ENCODE measurements around the gene COL7A1. TPM values are rescaled to one million over a fixed set of nuclear protein-coding genes. Genes with fewer than 3 reads are reported as not detected.

The COL7A1 gene
- total and polyA plus RNA-seq, 2 donors (not counting 1 experiment from before 2014, with no cell fraction given) = 0.75 to 2.1 TPM

DNA sequence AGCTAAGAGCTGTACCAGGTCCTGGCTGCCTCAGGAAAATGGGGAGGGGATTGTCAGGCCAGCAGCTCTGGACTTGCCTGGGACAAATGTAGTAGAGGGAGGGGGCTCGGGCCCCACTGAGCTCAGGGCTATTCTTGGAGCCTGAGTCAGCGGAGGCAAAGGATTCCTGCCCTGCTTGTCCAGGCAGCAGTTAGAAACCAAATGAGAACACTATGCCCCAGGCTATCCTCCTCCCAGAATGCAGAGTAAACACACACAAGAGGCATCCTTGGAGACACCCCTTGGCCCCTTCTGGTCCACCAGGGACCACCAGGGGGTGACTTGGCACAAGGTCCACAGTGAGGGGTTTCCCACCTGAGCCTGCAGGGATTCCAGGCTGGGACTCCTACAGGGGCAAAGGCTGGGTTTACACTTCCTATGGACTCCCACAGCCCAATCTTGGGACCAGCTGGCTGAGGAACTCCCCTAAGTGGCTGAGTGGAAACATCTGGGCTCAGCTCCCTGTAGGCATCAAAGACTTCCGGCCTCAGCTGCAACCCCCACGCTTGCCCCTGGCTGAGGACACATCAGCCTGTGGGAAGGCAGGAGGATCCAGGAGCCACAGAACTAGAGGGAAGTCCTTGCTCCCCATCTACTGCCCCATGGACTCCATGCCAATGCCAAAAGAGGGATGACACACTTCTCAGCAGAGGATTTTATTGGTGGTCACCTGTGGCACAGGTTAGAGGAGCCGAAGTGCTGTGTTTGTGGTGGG lies 3.4 kb upstream of the COL7A1 start:
- H3K79me2 ChIP-seq (ENCODE audit: control insufficient read depth, insufficient read depth, low read length) = no peaks in the 10 kb centered on the region
- Mint-ChIP-seq H3K27ac (no peak overlapping the region), H3K9me3 (ENCODE audit: insufficient read depth) (no peaks in the 10 kb centered on the region), H3K27me3 (peaks cover 7% of the 10 kb centered on the region), H3K4me1 (peaks cover 9% of the 10 kb centered on the region), H3K4me3 (no peak overlapping the region)
- TF ChIP-seq, protein P1, sequence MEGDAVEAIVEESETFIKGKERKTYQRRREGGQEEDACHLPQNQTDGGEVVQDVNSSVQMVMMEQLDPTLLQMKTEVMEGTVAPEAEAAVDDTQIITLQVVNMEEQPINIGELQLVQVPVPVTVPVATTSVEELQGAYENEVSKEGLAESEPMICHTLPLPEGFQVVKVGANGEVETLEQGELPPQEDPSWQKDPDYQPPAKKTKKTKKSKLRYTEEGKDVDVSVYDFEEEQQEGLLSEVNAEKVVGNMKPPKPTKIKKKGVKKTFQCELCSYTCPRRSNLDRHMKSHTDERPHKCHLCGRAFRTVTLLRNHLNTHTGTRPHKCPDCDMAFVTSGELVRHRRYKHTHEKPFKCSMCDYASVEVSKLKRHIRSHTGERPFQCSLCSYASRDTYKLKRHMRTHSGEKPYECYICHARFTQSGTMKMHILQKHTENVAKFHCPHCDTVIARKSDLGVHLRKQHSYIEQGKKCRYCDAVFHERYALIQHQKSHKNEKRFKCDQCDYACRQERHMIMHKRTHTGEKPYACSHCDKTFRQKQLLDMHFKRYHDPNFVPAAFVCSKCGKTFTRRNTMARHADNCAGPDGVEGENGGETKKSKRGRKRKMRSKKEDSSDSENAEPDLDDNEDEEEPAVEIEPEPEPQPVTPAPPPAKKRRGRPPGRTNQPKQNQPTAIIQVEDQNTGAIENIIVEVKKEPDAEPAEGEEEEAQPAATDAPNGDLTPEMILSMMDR (IDR thresholded peaks at IDR 0.05) = no peak
- no peak for TF ChIP-seq EZH2 (IDR thresholded peaks at IDR 0.05; ENCODE audit: borderline replicate concordance, insufficient read depth, low read depth, low read length, poor library complexity, severe bottlenecking)
- DNase-seq (no peak), ATAC-seq (ENCODE audit: low read depth) (no peak)
- CTCF ChIA-PET = interaction anchor here (0.9 kb wide), 1 partner anchor 198 kb away, joined by 3 read pairs; no protein-coding TSS in a partner anchor
- peaks cover 0 to 55% of the 10 kb centered on the region in 2 experiments for H3K36me3 ChIP-seq (replicated peaks in 1 of 2; ENCODE audit: control extremely low read depth in 1 of 2, control insufficient read depth in 1 of 2, extremely low read depth in 1 of 2, insufficient read depth in 2 of 2, low read length in 1 of 2)
- WGBS (ENCODE audit: insufficient coverage) = 75% methylated on average over 4 of the region's 5 CpGs
- peaks cover 0 to 21% (median 6%) of the 10 kb centered on the region in 4 experiments for H3K27me3 ChIP-seq (replicated peaks in 1 of 4; ENCODE audit: control extremely low read depth in 1 of 4, control insufficient read depth in 3 of 4, insufficient read depth in 4 of 4, low read length in 3 of 4)
- no peak overlapping the region for H3K4me2 ChIP-seq (replicated peaks; ENCODE audit: low read depth, low read length, poor library complexity, severe bottlenecking)
- no peak overlapping the region for H3K27ac ChIP-seq (ENCODE audit: low read length in 2 of 2)
- POLR2A ChIA-PET = interaction anchor here (0.7 kb wide), 1 partner anchor 62 kb away, joined by 3 read pairs; no protein-coding TSS in a partner anchor
- H3K4me1 ChIP-seq (ENCODE audit: control insufficient read depth in 2 of 2, insufficient read depth in 2 of 2, low read length in 2 of 2) = peaks cover 4 to 9% of the 10 kb centered on the region in 2 donors
- no peaks in the 10 kb centered on the region for H4K20me1 ChIP-seq (ENCODE audit: control insufficient read depth, insufficient read depth, low read length, poor library complexity, severe bottlenecking)
- H3K9ac ChIP-seq (ENCODE audit: low read length) = no peak overlapping the region
- no peak overlapping the region for H2AFZ ChIP-seq (ENCODE audit: insufficient read depth, low read depth, low read length, poor library complexity, severe bottlenecking)
- intact Hi-C loops (cut with micrococcal nuclease) = no loop called here
- no peak overlapping the region for H3K4me3 ChIP-seq (ENCODE audit: control extremely low read depth in 1 of 5, extremely low read depth in 1 of 5, insufficient read depth in 1 of 5, low read depth in 2 of 5, low read length in 4 of 5)
- no peaks in the 10 kb centered on the region for H3K9me3 ChIP-seq (ENCODE audit: control extremely low read depth in 1 of 3, control insufficient read depth in 2 of 3, insufficient read depth in 1 of 3, low read length in 2 of 3)

GRCh38 chr3:48597408-48597800 lies 2.3 kb upstream of the COL7A1 start:
- H2AFZ ChIP-seq (ENCODE audit: insufficient read depth, low read depth, low read length, poor library complexity, severe bottlenecking) = no peak overlapping the region
- H3K79me2 ChIP-seq (ENCODE audit: control insufficient read depth, insufficient read depth, low read length) = no peaks in the 10 kb centered on the region
- peaks cover 0 to 32% (median 6%) of the 10 kb centered on the region in 4 experiments for H3K27me3 ChIP-seq (replicated peaks in 1 of 4; ENCODE audit: control extremely low read depth in 1 of 4, control insufficient read depth in 3 of 4, insufficient read depth in 4 of 4, low read length in 3 of 4)
- Mint-ChIP-seq H3K27ac (peak overlapping the region; percentile 50), H3K4me3 (no peak overlapping the region), H3K9me3 (ENCODE audit: insufficient read depth) (no peaks in the 10 kb centered on the region), H3K4me1 (peaks cover 9% of the 10 kb centered on the region), H3K27me3 (peaks cover 14% of the 10 kb centered on the region)
- H3K36me3 ChIP-seq (replicated peaks in 1 of 2; ENCODE audit: control extremely low read depth in 1 of 2, control insufficient read depth in 1 of 2, extremely low read depth in 1 of 2, insufficient read depth in 2 of 2, low read length in 1 of 2) = peaks cover 0 to 45% of the 10 kb centered on the region in 2 experiments
- intact Hi-C loops (cut with micrococcal nuclease) = no loop called here
- no peak for DNase-seq
- no peaks in the 10 kb centered on the region for H3K9me3 ChIP-seq (ENCODE audit: control extremely low read depth in 1 of 3, control insufficient read depth in 2 of 3, insufficient read depth in 1 of 3, low read length in 2 of 3)
- H4K20me1 ChIP-seq (ENCODE audit: control insufficient read depth, insufficient read depth, low read length, poor library complexity, severe bottlenecking) = no peaks in the 10 kb centered on the region
- no peak for ATAC-seq (ENCODE audit: low read depth)
- peaks cover 4 to 9% of the 10 kb centered on the region in 2 donors for H3K4me1 ChIP-seq (ENCODE audit: control insufficient read depth in 2 of 2, insufficient read depth in 2 of 2, low read length in 2 of 2)
- no peak overlapping the region for H3K9ac ChIP-seq (ENCODE audit: low read length)
- POLR2A ChIA-PET = no interaction called here
- no peak for TF ChIP-seq EZH2 (IDR thresholded peaks at IDR 0.05; ENCODE audit: borderline replicate concordance, insufficient read depth, low read depth, low read length, poor library complexity, severe bottlenecking)
- CTCF ChIA-PET = no interaction called here
- H3K27ac ChIP-seq (ENCODE audit: low read length in 2 of 2) = no peak overlapping the region
- H3K4me2 ChIP-seq (replicated peaks; ENCODE audit: low read depth, low read length, poor library complexity, severe bottlenecking) = no peak overlapping the region
- 93% methylated on average over 6 of the region's 6 CpGs for WGBS (ENCODE audit: insufficient coverage)
- no peak overlapping the region for H3K4me3 ChIP-seq (ENCODE audit: control extremely low read depth in 1 of 5, extremely low read depth in 1 of 5, insufficient read depth in 1 of 5, low read depth in 2 of 5, low read length in 4 of 5)

Measured in B cell (primary cell).